ENCODE data around the gene CKS1B. TPM values are rescaled to one million over a fixed set of nuclear protein-coding genes. Genes with fewer than 3 reads are reported as not detected.

Gene CKS1B
- total RNA-seq, result 10 to 100 TPM; 14.9 to 51.7 (median 23.1) TPM
- long read RNA-seq, transcript CKS1B-201 (3 exons, 759 nt), result major isoform, 9 of 13 reads
- long read RNA-seq, partial matches to known transcripts, result 0 of 13 reads
- long read RNA-seq, other reads (novel, unspliced or antisense), result 0 of 13 reads

DNA sequence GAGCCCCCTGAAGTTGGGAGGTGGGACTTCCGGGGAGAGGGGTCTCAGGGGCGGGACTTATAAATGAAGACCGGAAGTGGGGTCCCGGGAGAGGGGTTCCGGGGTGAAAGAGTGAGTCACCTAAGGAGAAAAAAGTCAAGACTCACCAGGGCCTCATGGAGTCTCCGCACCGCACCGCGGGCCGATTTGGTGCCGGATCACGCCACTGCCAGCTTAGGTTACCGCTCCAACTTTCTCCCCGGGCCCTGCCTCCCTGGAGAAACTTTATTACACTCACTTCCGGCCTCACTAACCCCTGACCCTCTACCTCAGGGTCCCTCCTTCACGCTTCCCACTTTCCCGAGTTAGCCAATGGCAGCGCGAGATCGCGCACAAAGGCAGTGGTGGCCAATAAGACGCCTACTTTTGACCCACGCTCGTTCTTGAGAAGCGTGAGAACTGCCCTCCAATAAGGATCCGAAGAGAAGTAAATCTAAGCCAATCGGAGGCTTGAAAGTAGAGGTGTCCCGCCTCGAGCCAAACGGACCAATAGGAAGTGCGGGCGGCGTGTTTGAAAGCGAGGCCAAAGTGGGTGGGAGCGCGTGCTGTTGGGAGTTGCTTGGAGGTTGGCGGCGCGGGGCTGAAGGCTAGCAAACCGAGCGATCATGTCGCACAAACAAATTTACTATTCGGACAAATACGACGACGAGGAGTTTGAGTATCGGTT is at the start of gene CKS1B:
CKS1B (plus strand) TSS at position 580 of the 706 bp plus-strand sequence; CDS start at position 645, 65 bp downstream.
- Histone ChIP-seq H3K27me3 (no peaks in the 10 kb centered on the region), H3K27ac (peak within 1 kb of the TSS; percentile 98 to 99 (median 99)), H3K36me3 (peaks cover 0 to 8% (median 4%) of the 10 kb centered on the region in 4 donors), H3K4me3 (peak within 1 kb of the TSS; percentile 63 to 83 (median 65)), H3K9me3 (no peaks in the 10 kb centered on the region), H3K4me1 (peaks cover 0 to 38% (median 14%) of the 10 kb centered on the region in 4 donors)
- under 1% methylated on average over 34 of the region's 47 CpGs for WGBS (ENCODE audit: insufficient coverage, low coverage, low lambda C conversion rate, missing lambda C conversion rate)
- ATAC-seq (peak; percentile 57 to 85 (median 78)), DNase-seq (peak; percentile 96 to 98 (median 97))
- TF ChIP-seq POLR2A (IDR thresholded peaks at IDR 0.05), result peak; percentile 66
- TF ChIP-seq, protein P1, sequence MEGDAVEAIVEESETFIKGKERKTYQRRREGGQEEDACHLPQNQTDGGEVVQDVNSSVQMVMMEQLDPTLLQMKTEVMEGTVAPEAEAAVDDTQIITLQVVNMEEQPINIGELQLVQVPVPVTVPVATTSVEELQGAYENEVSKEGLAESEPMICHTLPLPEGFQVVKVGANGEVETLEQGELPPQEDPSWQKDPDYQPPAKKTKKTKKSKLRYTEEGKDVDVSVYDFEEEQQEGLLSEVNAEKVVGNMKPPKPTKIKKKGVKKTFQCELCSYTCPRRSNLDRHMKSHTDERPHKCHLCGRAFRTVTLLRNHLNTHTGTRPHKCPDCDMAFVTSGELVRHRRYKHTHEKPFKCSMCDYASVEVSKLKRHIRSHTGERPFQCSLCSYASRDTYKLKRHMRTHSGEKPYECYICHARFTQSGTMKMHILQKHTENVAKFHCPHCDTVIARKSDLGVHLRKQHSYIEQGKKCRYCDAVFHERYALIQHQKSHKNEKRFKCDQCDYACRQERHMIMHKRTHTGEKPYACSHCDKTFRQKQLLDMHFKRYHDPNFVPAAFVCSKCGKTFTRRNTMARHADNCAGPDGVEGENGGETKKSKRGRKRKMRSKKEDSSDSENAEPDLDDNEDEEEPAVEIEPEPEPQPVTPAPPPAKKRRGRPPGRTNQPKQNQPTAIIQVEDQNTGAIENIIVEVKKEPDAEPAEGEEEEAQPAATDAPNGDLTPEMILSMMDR (IDR thresholded peaks at IDR 0.05), result no peak
- intact Hi-C loops (cut with DNase I), result no loop called here

DNA sequence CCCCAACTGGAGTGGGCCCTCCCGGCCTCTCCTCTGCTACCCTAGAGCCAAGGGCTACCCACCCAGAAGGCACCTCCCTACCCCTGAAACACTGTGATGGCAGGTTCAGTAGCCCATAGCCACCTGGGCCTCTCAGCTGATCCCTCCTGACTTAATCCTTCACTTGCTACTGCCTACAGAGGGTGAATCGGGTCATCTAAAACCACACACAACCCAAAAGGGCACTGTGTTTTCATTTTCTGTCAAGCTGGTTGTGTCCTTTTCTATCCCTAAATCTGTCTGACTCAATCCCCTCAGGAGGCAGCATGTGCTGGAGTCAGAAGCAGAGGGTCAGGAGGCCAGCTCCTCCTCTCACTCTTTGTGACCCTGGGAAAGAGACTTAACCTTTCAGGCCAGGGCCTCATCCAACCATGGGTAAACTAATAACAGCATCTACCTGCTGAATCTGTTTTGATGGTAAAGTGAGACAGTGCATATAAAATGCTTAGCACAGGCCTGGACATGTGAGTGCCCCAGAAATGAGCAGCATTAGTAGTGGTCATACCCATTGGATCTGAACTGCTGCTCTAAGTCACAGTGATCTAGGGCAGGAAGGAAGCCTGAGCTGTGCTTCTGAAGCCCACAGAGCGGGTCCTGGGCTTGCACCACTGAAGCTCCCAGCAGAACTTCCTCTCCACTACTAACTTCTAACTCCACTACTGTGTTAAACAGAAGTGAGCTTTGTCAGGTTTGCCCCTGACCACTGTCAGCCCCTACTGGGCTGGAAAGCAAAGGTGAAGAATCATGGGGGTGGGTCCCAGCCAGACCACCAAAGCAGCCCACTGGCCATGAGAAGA is 48.9 kb upstream of the CKS1B start:
- H3K4me1 ChIP-seq, result no peaks in the 10 kb centered on the region
- no peaks in the 10 kb centered on the region for H3K27me3 ChIP-seq
- no peak overlapping the region for H3K4me3 ChIP-seq
- intact Hi-C loops (cut with DNase I), result no loop called here
- ATAC-seq (peak in 1 of 4 donors; percentile 16), DNase-seq (no peak)
- H3K9me3 ChIP-seq, result no peaks in the 10 kb centered on the region
- WGBS (ENCODE audit: insufficient coverage, low coverage, low lambda C conversion rate, missing lambda C conversion rate), result 82% methylated on average over 2 of the region's 3 CpGs
- H3K36me3 ChIP-seq, result peaks cover 0 to 49% (median 15%) of the 10 kb centered on the region in 4 donors
- no peak overlapping the region for H3K27ac ChIP-seq
- TF ChIP-seq, protein P1 (IDR thresholded peaks at IDR 0.05), result no peak
- no peak for TF ChIP-seq POLR2A (IDR thresholded peaks at IDR 0.05)

DNA sequence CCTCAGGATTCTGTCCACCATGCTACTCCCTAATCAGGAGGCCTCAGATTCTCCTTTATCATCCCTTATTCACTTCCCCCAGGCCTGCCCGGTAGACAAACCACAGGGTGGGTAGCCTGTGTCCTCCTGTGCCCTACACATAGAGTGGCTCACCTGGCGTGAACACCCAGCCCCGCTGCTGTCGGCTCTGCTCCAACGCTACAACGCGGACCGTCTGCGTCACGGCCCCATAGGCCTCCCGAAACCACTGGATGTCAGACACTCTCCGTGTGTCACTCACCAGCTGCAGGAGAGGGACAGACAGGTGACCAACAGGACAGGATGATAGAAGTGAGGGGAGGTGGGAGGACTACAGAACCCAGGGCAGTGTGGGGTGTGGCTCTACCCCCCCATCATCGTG is 48.3 kb upstream of the CKS1B start:
- no peak for TF ChIP-seq POLR2A (IDR thresholded peaks at IDR 0.05)
- TF ChIP-seq, protein P1 (IDR thresholded peaks at IDR 0.05), result no peak
- Histone ChIP-seq H3K27me3 (no peaks in the 10 kb centered on the region), H3K4me1 (peaks cover 0 to 4% (median 1%) of the 10 kb centered on the region in 4 donors), H3K36me3 (peaks cover 0 to 49% (median 15%) of the 10 kb centered on the region in 4 donors), H3K27ac (no peak overlapping the region), H3K9me3 (no peaks in the 10 kb centered on the region), H3K4me3 (no peak overlapping the region)
- DNase-seq (no peak), ATAC-seq (no peak)
- 92% methylated on average over 2 of the region's 13 CpGs for WGBS (ENCODE audit: insufficient coverage, low coverage, low lambda C conversion rate, missing lambda C conversion rate)
- intact Hi-C loops (cut with DNase I), result no loop called here

DNA sequence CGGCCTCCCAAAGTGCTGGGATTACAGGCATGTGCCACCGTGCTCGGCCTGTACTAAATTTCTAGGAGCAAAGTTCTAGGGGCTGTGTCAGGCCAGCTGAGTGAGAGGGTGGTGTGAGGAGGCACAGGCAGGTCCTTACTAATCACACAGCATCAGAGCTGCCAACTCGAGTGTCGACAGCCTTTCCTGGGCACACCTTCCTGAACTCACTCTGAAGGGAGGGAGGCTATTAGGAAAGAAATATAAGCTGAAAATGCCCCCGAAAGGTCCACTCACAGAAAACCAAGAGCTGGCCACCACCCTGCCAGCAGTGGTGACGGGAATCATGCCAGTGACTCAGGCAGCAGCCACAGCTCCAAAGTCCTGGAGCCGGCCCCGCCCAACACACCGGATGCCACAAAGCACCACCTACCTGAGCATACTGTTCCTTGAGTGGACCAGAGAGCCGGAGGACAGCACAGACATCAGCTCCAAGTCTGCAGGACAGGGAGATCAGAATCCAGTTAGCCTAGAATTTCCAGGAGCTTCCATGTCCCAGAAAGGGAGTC is 42.5 kb upstream of the CKS1B start:
- Histone ChIP-seq H3K9me3 (no peaks in the 10 kb centered on the region), H3K27me3 (no peaks in the 10 kb centered on the region), H3K4me3 (no peak overlapping the region), H3K4me1 (peaks cover 0 to 25% (median 14%) of the 10 kb centered on the region in 4 donors), H3K36me3 (peaks cover 0 to 14% (median under 1%) of the 10 kb centered on the region in 4 donors), H3K27ac (peak overlapping the region; percentile 59 to 86 (median 66))
- intact Hi-C loops (cut with DNase I), result no loop called here
- DNase-seq (peak; percentile 89 to 96 (median 94)), ATAC-seq (peak; percentile 65 to 75 (median 70))
- WGBS (ENCODE audit: insufficient coverage, low coverage, low lambda C conversion rate, missing lambda C conversion rate), result 32% methylated on average over 7 of the region's 11 CpGs
- peak; percentile 82 for TF ChIP-seq POLR2A (IDR thresholded peaks at IDR 0.05)
- TF ChIP-seq, protein P1 (IDR thresholded peaks at IDR 0.05), result no peak
